Smooth muscle cell (in vitro differentiated cells): ENCODE results near the gene IFI35. TPM values are rescaled to one million over a fixed set of nuclear protein-coding genes. Genes with fewer than 3 reads are reported as not detected.

Source experiments
- DNase-seq: peaks from one replicate; lab custom pipeline; 2025; ENCODE audit not compliant: unreplicated experiment; lab: John Stamatoyannopoulos, UW
- H2AFZ ChIP-seq: fragments of 200-600 bp; sonication (generic); 2 replicates; pipeline ENCODE4 v1.6.0; 2016; ENCODE audit warnings: antibody characterized with exemption, low read depth, mild to moderate bottlenecking
- H3F3A ChIP-seq: fragments of 200-600 bp; sonication (generic); 2 replicates; pipeline ENCODE4 v1.6.0; 2017; ENCODE audit warnings: antibody characterized with exemption, low read depth
- H3K27ac ChIP-seq: fragments of 200-600 bp; sonication (generic); 2 replicates; pipeline ENCODE4 v1.5.1; 2016; ENCODE audit warnings: low read depth, mild to moderate bottlenecking
- H3K27me3 ChIP-seq: fragments of 200-600 bp; sonication (generic); 2 replicates; pipeline ENCODE4 v1.6.1; 2016; ENCODE audit warnings: low read depth, mild to moderate bottlenecking
- H3K36me3 ChIP-seq: fragments of 200-600 bp; sonication (generic); 2 replicates; pipeline ENCODE4 v1.5.1; 2016; ENCODE audit warnings: low read depth
- H3K4me1 ChIP-seq: fragments of 200-600 bp; sonication (generic); 2 replicates; pipeline ENCODE4 v1.5.1; 2016; ENCODE audit warnings: low read depth
- H3K4me2 ChIP-seq: fragments of 200-600 bp; sonication (generic); 2 replicates; pipeline ENCODE4 v1.6.0; 2016; ENCODE audit warnings: mild to moderate bottlenecking
- H3K4me3 ChIP-seq: fragments of 200-600 bp; sonication (generic); 2 replicates; pipeline ENCODE4 v1.5.1; 2016; ENCODE audit warnings: mild to moderate bottlenecking
- H3K79me2 ChIP-seq: fragments of 200-600 bp; sonication (generic); 2 replicates; pipeline ENCODE4 v1.6.0; 2016; ENCODE audit warnings: low read depth, mild to moderate bottlenecking
- H3K9ac ChIP-seq: fragments of 200-600 bp; sonication (generic); 2 replicates; pipeline ENCODE4 v1.6.0; 2016; ENCODE audit warnings: low read depth
- H3K9me3 ChIP-seq: fragments of 200-600 bp; sonication (generic); replicated peaks from 2 replicates; pipeline ENCODE4 v1.5.1; 2016; ENCODE audit warnings: low read depth
- H4K20me1 ChIP-seq: fragments of 200-600 bp; sonication (generic); 2 replicates; pipeline ENCODE4 v1.6.0; 2016; ENCODE audit warnings: low read depth
- CTCF ChIP-seq: fragments of 200-600 bp; sonication (generic); IDR thresholded peaks from 2 replicates; pipeline ENCODE4 v1.5.1; 2017; ENCODE audit warnings: borderline replicate concordance, mild to moderate bottlenecking, antibody characterized with exemption; ENCODE audit not compliant: insufficient read depth, poor library complexity, severe bottlenecking
- WGBS: methylation state at CpG from one replicate; pipeline ENCODE4 v1.1.7; 2016; ENCODE audit warnings: low lambda C conversion rate; 5-methylcytosine and 5-hydroxymethylcytosine counted together
- polyA plus RNA-seq: library from polyadenylated mRNA; unstranded; fragments of >200 nt; fragmentation: Nextera tagmentation; extraction: Ambion mirVana; gene quantifications from 2 replicates; pipeline ENCODE4 v1.2.1, GENCODE V29; 2016
- total RNA-seq: library from RNA; depleted of rRNA; stranded (reverse); fragments of >200 nt; gene quantifications from 2 replicates; pipeline ENCODE4 v1.2.3, GENCODE V29; 2014

Gene IFI35
- total and polyA plus RNA-seq, 2 experiments from 2014 or later = 1.9 to 6.3 TPM

- H3K4me3 ChIP-seq = no peak overlapping the region
- H3F3A ChIP-seq = peaks cover 5% of the 10 kb centered on the region
- H3K79me2 ChIP-seq = peaks cover 29% of the 10 kb centered on the region
- H3K27ac ChIP-seq = no peak overlapping the region
- H3K27me3 ChIP-seq = no peaks in the 10 kb centered on the region
- peaks cover 6% of the 10 kb centered on the region for H3K4me1 ChIP-seq
- no peak for TF ChIP-seq CTCF
- peaks cover 42% of the 10 kb centered on the region for H4K20me1 ChIP-seq
- no peak overlapping the region for H2AFZ ChIP-seq
- DNase-seq = no peak
- H3K9me3 ChIP-seq = no peaks in the 10 kb centered on the region
- WGBS = 71% methylated on average over 4 of the region's 4 CpGs
- peak overlapping the region; percentile 100 for H3K4me2 ChIP-seq
- H3K9ac ChIP-seq = no peak overlapping the region
- H3K36me3 ChIP-seq = no peaks in the 10 kb centered on the region
These were observed 12.3 kb downstream of the IFI35 start for GRCh38 chr17:43018932-43019331.

GRCh38 chr17:43019418-43019817 is 12.8 kb downstream of the IFI35 start:
- Histone ChIP-seq H3F3A (peaks cover 8% of the 10 kb centered on the region), H3K4me3 (no peak overlapping the region), H3K4me2 (peak overlapping the region; percentile 100), H3K79me2 (peaks cover 29% of the 10 kb centered on the region), H3K27ac (peak overlapping the region; percentile 92), H2AFZ (no peak overlapping the region), H4K20me1 (peaks cover 42% of the 10 kb centered on the region), H3K4me1 (peaks cover 6% of the 10 kb centered on the region), H3K27me3 (no peaks in the 10 kb centered on the region), H3K9me3 (no peaks in the 10 kb centered on the region), H3K9ac (no peak overlapping the region), H3K36me3 (no peaks in the 10 kb centered on the region)
- WGBS = 45% methylated on average over 7 of the region's 7 CpGs
- no peak for DNase-seq
- no peak for TF ChIP-seq CTCF

GRCh38 chr17:43020030-43020621 is 13.5 kb downstream of the IFI35 start:
- Histone ChIP-seq H3K27me3 (no peaks in the 10 kb centered on the region), H3K4me3 (peak overlapping the region; percentile 99), H3K9ac (peak overlapping the region; percentile 26), H3K36me3 (no peaks in the 10 kb centered on the region), H3K9me3 (no peaks in the 10 kb centered on the region), H3K4me2 (peak overlapping the region; percentile 100), H3F3A (peaks cover 8% of the 10 kb centered on the region), H3K27ac (peak overlapping the region; percentile 92), H3K79me2 (peaks cover 29% of the 10 kb centered on the region), H3K4me1 (peaks cover 6% of the 10 kb centered on the region), H2AFZ (no peak overlapping the region), H4K20me1 (peaks cover 42% of the 10 kb centered on the region)
- DNase-seq = no peak
- no peak for TF ChIP-seq CTCF
- WGBS = 45% methylated on average over 6 of the region's 6 CpGs
